H1 (cell line): ENCODE results near the gene DPYSL4. TPM values are rescaled to one million over a fixed set of nuclear protein-coding genes. Genes with fewer than 3 reads are reported as not detected.

Experiments used
- CTCF ChIA-PET: fragments of 300-600 bp; sonication (Branson Sonifier 250); formaldehyde crosslinking; loops from one replicate; lab custom pipeline; 2021; ENCODE audit not compliant: partially characterized antibody; lab: Charles Lee
- POLR2A ChIA-PET: fragments of 300-600 bp; sonication (Branson Sonifier 250); formaldehyde crosslinking; loops from one replicate; lab custom pipeline; 2021; ENCODE audit warnings: inconsistent platforms; ENCODE audit not compliant: partially characterized antibody; lab: Charles Lee
- DNase-seq, 2 experiments: peaks; one replicate each; pipeline versions ENCODE4 v3.0.0 to v3.0.0-alpha.2; 2010 to 2022; ENCODE audit warnings: low spot score in 2 of 2, low read depth in 1 of 2, mixed read lengths in 1 of 2
- FAIRE-seq: peaks from 2 replicates; lab custom pipeline; 2011; peaks lifted over from hg19 to GRCh38; lab: Jason Lieb, UNC
- H2AFZ ChIP-seq: 2 replicates; pipeline ENCODE4 v1.8.1; 2012; ENCODE audit warnings: low read length, inconsistent platforms
- H2AK5ac ChIP-seq: 2 replicates; pipeline ENCODE4 v1.6.1; 2013; ENCODE audit warnings: low read depth, low read length
- H2BK120ac ChIP-seq: replicated peaks from 2 replicates; pipeline ENCODE3; 2013; ENCODE audit warnings: low read depth, low read length, inconsistent platforms
- H2BK12ac ChIP-seq: 2 replicates; pipeline ENCODE4 v1.6.1; 2013; ENCODE audit warnings: low read depth, low read length
- H2BK15ac ChIP-seq: 2 replicates; pipeline ENCODE4 v1.6.1; 2013; ENCODE audit warnings: low read length
- H2BK20ac ChIP-seq: 2 replicates; pipeline ENCODE4 v1.6.1; 2013; ENCODE audit warnings: low read length
- H2BK5ac ChIP-seq: 2 replicates; pipeline ENCODE4 v1.6.1; 2013; ENCODE audit warnings: low read depth, low read length
- H3K14ac ChIP-seq: 2 replicates; pipeline ENCODE4 v1.6.1; 2013; ENCODE audit warnings: inconsistent platforms; ENCODE audit not compliant: insufficient read length
- H3K18ac ChIP-seq: 2 replicates; pipeline ENCODE4 v1.6.1; 2013; ENCODE audit warnings: low read length; ENCODE audit errors: extremely low read depth
- H3K23ac ChIP-seq: 2 replicates; pipeline ENCODE4 v1.6.1; 2013; ENCODE audit warnings: inconsistent platforms; ENCODE audit not compliant: insufficient read length
- H3K23me2 ChIP-seq: 2 replicates; pipeline ENCODE4 v1.6.1; 2013; ENCODE audit warnings: low read depth, low read length
- H3K27ac ChIP-seq: 2 replicates; pipeline ENCODE4 v1.6.1; 2011; ENCODE audit warnings: low read depth, low read length, inconsistent platforms
- H3K27me3 ChIP-seq, 4 experiments: replicated peaks in 1 of 4; 1 replicate in 1 of 4; 2 replicates in 3 of 4; pipeline versions ENCODE4 v1.6.1 to v1.8.1; 2011 to 2013; ENCODE audit warnings: low read length in 3 of 4, mild to moderate bottlenecking in 3 of 4, inconsistent platforms in 2 of 4, mixed read lengths in 2 of 4, moderate library complexity in 1 of 4; ENCODE audit not compliant: control insufficient read depth in 3 of 4, insufficient read depth in 3 of 4; ENCODE audit errors: extremely low read depth in 1 of 4
- H3K36me3 ChIP-seq, 4 experiments: 2 replicates each; pipeline versions ENCODE4 v1.6.1 to v1.8.1; 2011 to 2013; ENCODE audit warnings: mild to moderate bottlenecking in 4 of 4, low read length in 3 of 4, moderate library complexity in 2 of 4, control low read depth in 1 of 4, inconsistent platforms in 1 of 4; ENCODE audit not compliant: insufficient read depth in 4 of 4, control insufficient read depth in 2 of 4
- H3K4ac ChIP-seq: replicated peaks from 2 replicates; pipeline ENCODE3; 2013; ENCODE audit warnings: low read length, low read depth, mixed read lengths, inconsistent platforms; ENCODE audit not compliant: insufficient read length
- H3K4me1 ChIP-seq, 4 experiments: replicated peaks in 1 of 4; 1 replicate in 1 of 4; 2 replicates in 3 of 4; pipeline versions ENCODE4 v1.6.1 to v1.8.1; 2011 to 2013; ENCODE audit warnings: low read length in 3 of 4, inconsistent platforms in 2 of 4, mixed read lengths in 1 of 4; ENCODE audit not compliant: insufficient read depth in 4 of 4, control insufficient read depth in 3 of 4
- H3K4me2 ChIP-seq, 2 experiments: 2 replicates each; pipeline versions ENCODE4 v1.6.1 to v1.8.1; 2011 to 2013; ENCODE audit warnings: low read depth in 2 of 2, low read length in 2 of 2, control low read depth in 1 of 2, inconsistent platforms in 1 of 2, mild to moderate bottlenecking in 1 of 2; ENCODE audit not compliant: insufficient read depth in 1 of 2
- H3K4me3 ChIP-seq, 4 experiments: fragments of 200-600, 300-600 bp in 1 of 4; sonication (generic), shearing (Covaris generic), sonication (Bioruptor Twin) in 1 of 4; 2 replicates each; pipeline versions ENCODE4 v1.5.1 to v1.8.1; 2011 to 2016; ENCODE audit warnings: low read length in 4 of 4, low read depth in 3 of 4, control low read depth in 2 of 4, inconsistent platforms in 2 of 4, mild to moderate bottlenecking in 2 of 4, mixed read lengths in 1 of 4, moderate library complexity in 1 of 4; ENCODE audit not compliant: insufficient read depth in 2 of 4; ENCODE audit errors: extremely low read depth in 1 of 4
- H3K56ac ChIP-seq: replicated peaks from 2 replicates; pipeline ENCODE3; 2013; ENCODE audit warnings: low read depth, mild to moderate bottlenecking, mixed read lengths, low read length, inconsistent platforms; ENCODE audit not compliant: insufficient read length
- H3K79me1 ChIP-seq: 2 replicates; pipeline ENCODE4 v1.6.1; 2013; ENCODE audit warnings: low read depth, low read length, control low read depth
- H3K79me2 ChIP-seq, 2 experiments: 2 replicates each; pipeline versions ENCODE4 v1.6.1 to v1.8.1; 2012 to 2013; ENCODE audit warnings: low read length in 2 of 2, mild to moderate bottlenecking in 2 of 2, inconsistent platforms in 1 of 2; ENCODE audit not compliant: insufficient read depth in 2 of 2, control insufficient read depth in 1 of 2
- H3K9ac ChIP-seq, 4 experiments: replicated peaks in 1 of 4; 1 replicate in 1 of 4; 2 replicates in 3 of 4; pipeline versions ENCODE4 v1.6.1 to v1.8.1; 2011 to 2013; ENCODE audit warnings: low read depth in 3 of 4, low read length in 3 of 4, control low read depth in 2 of 4, mild to moderate bottlenecking in 2 of 4, moderate library complexity in 2 of 4, inconsistent platforms in 1 of 4; ENCODE audit errors: extremely low read depth in 1 of 4
- H3K9me3 ChIP-seq, 2 experiments: 2 replicates each; pipeline versions ENCODE4 v1.6.1 to v1.8.1; 2012 to 2013; ENCODE audit warnings: mild to moderate bottlenecking in 2 of 2, moderate library complexity in 2 of 2, control low read depth in 1 of 2, inconsistent platforms in 1 of 2, low read depth in 1 of 2, low read length in 1 of 2, mixed read lengths in 1 of 2; ENCODE audit not compliant: insufficient read depth in 2 of 2
- H4K20me1 ChIP-seq, 2 experiments: replicated peaks in 1 of 2; 2 replicates each; pipeline versions ENCODE3 to v1.8.1; 2011 to 2013; ENCODE audit warnings: inconsistent platforms in 2 of 2, low read length in 2 of 2, mild to moderate bottlenecking in 1 of 2; ENCODE audit not compliant: insufficient read depth in 2 of 2, control insufficient read depth in 1 of 2
- H4K5ac ChIP-seq: 2 replicates; pipeline ENCODE4 v1.6.1; 2013; ENCODE audit warnings: low read length, low read depth, mixed read lengths, inconsistent platforms; ENCODE audit not compliant: insufficient read length
- H4K8ac ChIP-seq: 2 replicates; pipeline ENCODE4 v1.8.0; 2013; ENCODE audit warnings: mild to moderate bottlenecking, moderate library complexity, low read length, inconsistent platforms; ENCODE audit not compliant: insufficient read depth; ENCODE audit errors: extremely low read depth
- H4K91ac ChIP-seq: replicated peaks from 2 replicates; pipeline ENCODE3; 2013; ENCODE audit warnings: low read length, mixed read lengths, inconsistent platforms; ENCODE audit not compliant: insufficient read length
- ASH2L ChIP-seq: fragments of 200-600, 300-600 bp; sonication (generic); IDR thresholded peaks from one replicate; pipeline ENCODE4 v1.7.1; 2017; ENCODE audit warnings: low read length
- BACH1 ChIP-seq: IDR thresholded peaks from 2 replicates; pipeline ENCODE4 v1.6.1; 2012; ENCODE audit warnings: low read length, improper control_type of control experiment
- JUN ChIP-seq: IDR thresholded peaks from 2 replicates; pipeline ENCODE4 v1.6.1; 2011; ENCODE audit warnings: low read depth, mild to moderate bottlenecking, improper control_type of control experiment, low read length
- MAX ChIP-seq: IDR thresholded peaks from 2 replicates; pipeline ENCODE4 v1.6.1; 2012; ENCODE audit warnings: inconsistent platforms
- SAP30 ChIP-seq: fragments of 300-600 bp; sonication (generic); IDR thresholded peaks from 2 replicates; pipeline ENCODE4 v1.7.1; 2012; ENCODE audit warnings: low read length, moderate library complexity, mild to moderate bottlenecking, inconsistent platforms; ENCODE audit not compliant: insufficient read depth, insufficient replicate concordance
- SIN3A ChIP-seq, 2 experiments: IDR thresholded peaks in 1 of 2; conservative IDR thresholded peaks in 1 of 2; 2 replicates each; pipeline ENCODE4 v1.6.1; 2011 to 2012; ENCODE audit warnings: low read length in 2 of 2, improper control_type of control experiment in 1 of 2, low read depth in 1 of 2, mild to moderate bottlenecking in 1 of 2
- SP4 ChIP-seq: IDR thresholded peaks from 2 replicates; pipeline ENCODE4 v1.6.1; 2012; ENCODE audit warnings: low read length, inconsistent platforms
- TAF7 ChIP-seq: optimal IDR thresholded peaks from 2 replicates; pipeline ENCODE3; 2011; ENCODE audit warnings: low read depth, mild to moderate bottlenecking, inconsistent platforms, low read length, moderate library complexity, borderline replicate concordance
- TCF12 ChIP-seq: IDR thresholded peaks from 2 replicates; pipeline ENCODE4 v1.6.1; 2011; ENCODE audit warnings: low read depth, mild to moderate bottlenecking, low read length
- WGBS, 2 experiments: shearing (Covaris generic) in 1 of 2; methylation state at CpG; one replicate each; pipeline versions ENCODE4 v1.1.6 to v1.1.7; 2013 to 2015; ENCODE audit warnings: low lambda C conversion rate in 2 of 2, mixed read lengths in 2 of 2, inconsistent platforms in 1 of 2, low coverage in 1 of 2, missing lambda C conversion rate in 1 of 2; ENCODE audit not compliant: insufficient replicate concordance in 2 of 2, insufficient coverage in 1 of 2, insufficient read length in 1 of 2; ENCODE audit errors: extremely low coverage in 1 of 2, missing lambda C conversion rate in 1 of 2; 5-methylcytosine and 5-hydroxymethylcytosine counted together
- polyA plus RNA-seq, 7 experiments: library from polyadenylated mRNA; depleted of rRNA in 3 of 7; stranded (reverse) in 5 of 7; unstranded in 2 of 7; fragments of >200 nt in 5 of 7; fragments of 200-250 nt in 2 of 7; gene quantifications; 1 replicate in 5 of 7; 2 replicates in 1 of 7; 4 replicates in 1 of 7; pipeline versions ENCODE4 v1.2.1 to v1.2.3, GENCODE V29; 2011 to 2013; ENCODE audit warnings: missing spikeins in 2 of 7, mixed read lengths in 2 of 7
- total RNA-seq: library from RNA; stranded (reverse); fragmentation: NEBNext Ultra II Directional; extraction: Animal tissue kit (Norgen Biotek cat#: 25700); gene quantifications from 2 replicates; pipeline ENCODE4 v1.2.1, GENCODE V29; 2021

Gene DPYSL4
- total and polyA plus RNA-seq, 2 of the 8 experiments (the other 6 are each of a cell fraction or from before 2014, with no cell fraction given): 12.9 to 15.2 TPM

GRCh38 chr10:132141076-132141475 lies 45.7 kb upstream of the DPYSL4 start:
- Histone ChIP-seq H3K56ac (no peak overlapping the region), H2BK5ac (no peak overlapping the region; the same call in 1 of the 2 replicates), H3K79me2 (no peaks in the 10 kb centered on the region), H3K14ac (no peak overlapping the region), H3K9me3 (no peaks in the 10 kb centered on the region), H4K91ac (no peak overlapping the region), H4K5ac (no peak overlapping the region), H3K9ac (no peak overlapping the region), H3K27ac (no peak overlapping the region), H3K4ac (no peak overlapping the region), H3K4me1 (peaks cover 0 to 9% (median 2%) of the 10 kb centered on the region in 4 experiments; a peak in 2 of 7 replicates), H3K36me3 (no peaks in the 10 kb centered on the region), H3K27me3 (no peaks in the 10 kb centered on the region), H3K4me3 (no peak overlapping the region), H3K23ac (no peak overlapping the region), H2AFZ (no peak overlapping the region), H3K4me2 (no peak overlapping the region), H3K23me2 (peaks cover 6% of the 10 kb centered on the region; the same call in 1 of the 2 replicates), H2BK12ac (no peak overlapping the region), H3K79me1 (no peaks in the 10 kb centered on the region; the same call in none of the 2 replicates), H3K18ac (no peak overlapping the region), H2BK20ac (no peak overlapping the region), H4K8ac (no peak overlapping the region), H2AK5ac (no peak overlapping the region), H4K20me1 (peaks cover 0 to 4% of the 10 kb centered on the region in 2 experiments), H2BK120ac (no peak overlapping the region), H2BK15ac (no peak overlapping the region)
- DNase-seq: no peak
- 81% methylated on average over 7 of the region's 7 CpGs; no CpG with 5 or more reads in 1 of the 2 experiments for WGBS, 2 experiments
- no peak for FAIRE-seq
- no peak for TF ChIP-seq ASH2L
- no peak for TF ChIP-seq SAP30
- TF ChIP-seq MAX: no peak
- no peak for TF ChIP-seq JUN
- no peak for TF ChIP-seq SP4
- no peak for TF ChIP-seq TCF12
- TF ChIP-seq BACH1: no peak
- TF ChIP-seq TAF7: no peak
- TF ChIP-seq SIN3A (conservative IDR thresholded peaks at IDR 0.05 in 1 of 2, IDR thresholded peaks at IDR 0.05 in 1 of 2; ENCODE audit: low read depth in 1 of 2, low read length in 2 of 2): no peak
- POLR2A ChIA-PET: no interaction called here
- CTCF ChIA-PET: interaction anchor here (0.7 to 6.6 kb wide), 13 partner anchors 10 to 255 kb away, joined by 3 to 59 read pairs (median 4); no protein-coding TSS in a partner anchor
